ENCODE results near the gene RASGRF1.

The RASGRF1 gene

DNA sequence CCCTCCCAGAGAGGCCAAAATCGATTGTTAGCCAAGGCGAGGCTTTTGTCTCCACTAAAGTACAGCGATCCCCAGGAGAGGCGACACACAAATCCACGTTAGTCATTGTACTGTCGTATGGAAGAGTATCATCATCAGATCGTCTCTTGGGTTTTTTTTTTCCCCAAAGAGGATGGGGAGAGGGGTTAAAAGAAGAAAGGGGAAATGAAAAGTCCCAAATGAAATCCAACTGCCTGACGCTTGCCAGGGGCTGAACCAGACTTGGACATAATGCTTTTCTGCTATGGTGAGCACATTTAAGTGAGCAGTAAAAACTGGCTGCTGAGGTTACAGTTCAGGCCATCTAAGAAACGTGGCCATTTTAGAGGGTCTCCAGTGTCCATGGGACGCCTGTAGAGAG is 107.8 kb downstream of the RASGRF1 start:
- TF ChIP-seq RARB (CRISPR knock-in tag; IDR thresholded peaks at IDR 0.05), result no peak
- TF ChIP-seq OSR1 (CRISPR knock-in tag; IDR thresholded peaks at IDR 0.05), result no peak
- no peak for TF ChIP-seq ISL1 (CRISPR knock-in tag; IDR thresholded peaks at IDR 0.05)
- TF ChIP-seq, protein P1, sequence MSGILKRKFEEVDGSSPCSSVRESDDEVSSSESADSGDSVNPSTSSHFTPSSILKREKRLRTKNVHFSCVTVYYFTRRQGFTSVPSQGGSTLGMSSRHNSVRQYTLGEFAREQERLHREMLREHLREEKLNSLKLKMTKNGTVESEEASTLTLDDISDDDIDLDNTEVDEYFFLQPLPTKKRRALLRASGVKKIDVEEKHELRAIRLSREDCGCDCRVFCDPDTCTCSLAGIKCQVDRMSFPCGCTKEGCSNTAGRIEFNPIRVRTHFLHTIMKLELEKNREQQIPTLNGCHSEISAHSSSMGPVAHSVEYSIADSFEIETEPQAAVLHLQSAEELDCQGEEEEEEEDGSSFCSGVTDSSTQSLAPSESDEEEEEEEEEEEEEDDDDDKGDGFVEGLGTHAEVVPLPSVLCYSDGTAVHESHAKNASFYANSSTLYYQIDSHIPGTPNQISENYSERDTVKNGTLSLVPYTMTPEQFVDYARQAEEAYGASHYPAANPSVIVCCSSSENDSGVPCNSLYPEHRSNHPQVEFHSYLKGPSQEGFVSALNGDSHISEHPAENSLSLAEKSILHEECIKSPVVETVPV (CRISPR knock-in tag; IDR thresholded peaks at IDR 0.05), result no peak
- TF ChIP-seq ZNF8 (CRISPR knock-in tag; IDR thresholded peaks at IDR 0.05), result no peak
- no peak for TF ChIP-seq TCF4 (CRISPR knock-in tag; IDR thresholded peaks at IDR 0.05; ENCODE audit: borderline replicate concordance)
- TF ChIP-seq, protein P2, sequence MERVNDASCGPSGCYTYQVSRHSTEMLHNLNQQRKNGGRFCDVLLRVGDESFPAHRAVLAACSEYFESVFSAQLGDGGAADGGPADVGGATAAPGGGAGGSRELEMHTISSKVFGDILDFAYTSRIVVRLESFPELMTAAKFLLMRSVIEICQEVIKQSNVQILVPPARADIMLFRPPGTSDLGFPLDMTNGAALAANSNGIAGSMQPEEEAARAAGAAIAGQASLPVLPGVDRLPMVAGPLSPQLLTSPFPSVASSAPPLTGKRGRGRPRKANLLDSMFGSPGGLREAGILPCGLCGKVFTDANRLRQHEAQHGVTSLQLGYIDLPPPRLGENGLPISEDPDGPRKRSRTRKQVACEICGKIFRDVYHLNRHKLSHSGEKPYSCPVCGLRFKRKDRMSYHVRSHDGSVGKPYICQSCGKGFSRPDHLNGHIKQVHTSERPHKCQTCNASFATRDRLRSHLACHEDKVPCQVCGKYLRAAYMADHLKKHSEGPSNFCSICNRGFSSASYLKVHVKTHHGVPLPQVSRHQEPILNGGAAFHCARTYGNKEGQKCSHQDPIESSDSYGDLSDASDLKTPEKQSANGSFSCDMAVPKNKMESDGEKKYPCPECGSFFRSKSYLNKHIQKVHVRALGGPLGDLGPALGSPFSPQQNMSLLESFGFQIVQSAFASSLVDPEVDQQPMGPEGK (CRISPR knock-in tag; IDR thresholded peaks at IDR 0.05; ENCODE audit: borderline replicate concordance), result no peak
- no peak for TF ChIP-seq ZC3H10 (CRISPR knock-in tag; IDR thresholded peaks at IDR 0.05)
- TF ChIP-seq ZNF565 (CRISPR knock-in tag; conservative IDR thresholded peaks at IDR 0.05; ENCODE audit: low read depth), result no peak
- TF ChIP-seq, protein P3, sequence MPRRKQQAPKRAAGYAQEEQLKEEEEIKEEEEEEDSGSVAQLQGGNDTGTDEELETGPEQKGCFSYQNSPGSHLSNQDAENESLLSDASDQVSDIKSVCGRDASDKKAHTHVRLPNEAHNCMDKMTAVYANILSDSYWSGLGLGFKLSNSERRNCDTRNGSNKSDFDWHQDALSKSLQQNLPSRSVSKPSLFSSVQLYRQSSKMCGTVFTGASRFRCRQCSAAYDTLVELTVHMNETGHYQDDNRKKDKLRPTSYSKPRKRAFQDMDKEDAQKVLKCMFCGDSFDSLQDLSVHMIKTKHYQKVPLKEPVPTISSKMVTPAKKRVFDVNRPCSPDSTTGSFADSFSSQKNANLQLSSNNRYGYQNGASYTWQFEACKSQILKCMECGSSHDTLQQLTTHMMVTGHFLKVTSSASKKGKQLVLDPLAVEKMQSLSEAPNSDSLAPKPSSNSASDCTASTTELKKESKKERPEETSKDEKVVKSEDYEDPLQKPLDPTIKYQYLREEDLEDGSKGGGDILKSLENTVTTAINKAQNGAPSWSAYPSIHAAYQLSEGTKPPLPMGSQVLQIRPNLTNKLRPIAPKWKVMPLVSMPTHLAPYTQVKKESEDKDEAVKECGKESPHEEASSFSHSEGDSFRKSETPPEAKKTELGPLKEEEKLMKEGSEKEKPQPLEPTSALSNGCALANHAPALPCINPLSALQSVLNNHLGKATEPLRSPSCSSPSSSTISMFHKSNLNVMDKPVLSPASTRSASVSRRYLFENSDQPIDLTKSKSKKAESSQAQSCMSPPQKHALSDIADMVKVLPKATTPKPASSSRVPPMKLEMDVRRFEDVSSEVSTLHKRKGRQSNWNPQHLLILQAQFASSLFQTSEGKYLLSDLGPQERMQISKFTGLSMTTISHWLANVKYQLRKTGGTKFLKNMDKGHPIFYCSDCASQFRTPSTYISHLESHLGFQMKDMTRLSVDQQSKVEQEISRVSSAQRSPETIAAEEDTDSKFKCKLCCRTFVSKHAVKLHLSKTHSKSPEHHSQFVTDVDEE (CRISPR knock-in tag; IDR thresholded peaks at IDR 0.05), result no peak
- TF ChIP-seq, protein P4, sequence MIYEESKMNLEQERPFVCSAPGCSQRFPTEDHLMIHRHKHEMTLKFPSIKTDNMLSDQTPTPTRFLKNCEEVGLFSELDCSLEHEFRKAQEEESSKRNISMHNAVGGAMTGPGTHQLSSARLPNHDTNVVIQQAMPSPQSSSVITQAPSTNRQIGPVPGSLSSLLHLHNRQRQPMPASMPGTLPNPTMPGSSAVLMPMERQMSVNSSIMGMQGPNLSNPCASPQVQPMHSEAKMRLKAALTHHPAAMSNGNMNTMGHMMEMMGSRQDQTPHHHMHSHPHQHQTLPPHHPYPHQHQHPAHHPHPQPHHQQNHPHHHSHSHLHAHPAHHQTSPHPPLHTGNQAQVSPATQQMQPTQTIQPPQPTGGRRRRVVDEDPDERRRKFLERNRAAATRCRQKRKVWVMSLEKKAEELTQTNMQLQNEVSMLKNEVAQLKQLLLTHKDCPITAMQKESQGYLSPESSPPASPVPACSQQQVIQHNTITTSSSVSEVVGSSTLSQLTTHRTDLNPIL (CRISPR knock-in tag; IDR thresholded peaks at IDR 0.05; ENCODE audit: low read depth), result no peak
- TF ChIP-seq ESRRG (CRISPR knock-in tag; IDR thresholded peaks at IDR 0.05), result no peak
- TF ChIP-seq, protein P5, sequence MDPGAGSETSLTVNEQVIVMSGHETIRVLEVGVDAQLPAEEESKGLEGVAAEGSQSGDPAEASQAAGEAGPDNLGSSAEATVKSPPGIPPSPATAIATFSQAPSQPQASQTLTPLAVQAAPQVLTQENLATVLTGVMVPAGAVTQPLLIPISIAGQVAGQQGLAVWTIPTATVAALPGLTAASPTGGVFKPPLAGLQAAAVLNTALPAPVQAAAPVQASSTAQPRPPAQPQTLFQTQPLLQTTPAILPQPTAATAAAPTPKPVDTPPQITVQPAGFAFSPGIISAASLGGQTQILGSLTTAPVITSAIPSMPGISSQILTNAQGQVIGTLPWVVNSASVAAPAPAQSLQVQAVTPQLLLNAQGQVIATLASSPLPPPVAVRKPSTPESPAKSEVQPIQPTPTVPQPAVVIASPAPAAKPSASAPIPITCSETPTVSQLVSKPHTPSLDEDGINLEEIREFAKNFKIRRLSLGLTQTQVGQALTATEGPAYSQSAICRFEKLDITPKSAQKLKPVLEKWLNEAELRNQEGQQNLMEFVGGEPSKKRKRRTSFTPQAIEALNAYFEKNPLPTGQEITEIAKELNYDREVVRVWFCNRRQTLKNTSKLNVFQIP (CRISPR knock-in tag; IDR thresholded peaks at IDR 0.05; ENCODE audit: borderline replicate concordance, low read depth), result no peak
- ATAC-seq, result no peak

DNA sequence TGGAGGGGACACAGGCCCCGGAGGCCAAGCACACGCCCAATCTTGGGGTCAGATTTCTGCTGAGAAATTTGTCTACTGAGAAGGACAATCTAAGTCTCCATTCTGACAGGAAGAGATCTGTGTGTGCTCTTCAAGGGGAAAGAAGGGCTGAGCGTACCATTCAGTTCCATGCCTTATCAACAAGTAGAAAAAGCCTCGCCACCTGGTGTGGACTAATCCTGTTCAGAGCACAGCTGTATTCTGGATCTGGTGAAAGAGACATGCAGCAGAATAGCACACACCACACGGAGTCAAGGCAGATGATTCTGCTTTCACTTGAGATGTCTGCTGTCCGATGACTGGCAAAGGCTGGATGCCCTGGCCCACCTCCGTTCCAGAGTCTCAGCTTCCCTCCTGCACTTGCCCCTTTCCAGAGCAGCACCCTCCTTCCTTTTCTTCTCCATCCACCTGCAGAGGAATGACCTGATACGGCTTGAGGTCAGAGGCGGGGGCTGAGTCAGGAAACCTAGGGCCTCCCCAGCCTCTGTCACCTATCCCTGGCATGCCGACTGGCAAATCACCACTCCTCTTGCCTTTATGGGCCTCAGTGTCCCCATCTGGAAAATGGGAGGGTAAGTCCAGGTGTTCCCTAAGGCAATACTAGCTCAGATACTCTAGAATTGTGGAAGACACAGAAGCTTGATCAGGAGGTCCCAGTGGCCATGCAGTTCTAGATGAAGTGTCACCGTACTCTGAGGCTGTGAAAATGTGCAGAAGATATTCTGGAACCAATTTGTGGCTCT is 108.9 kb downstream of the RASGRF1 start:
- TF ChIP-seq CSDC2 (CRISPR knock-in tag; IDR thresholded peaks at IDR 0.05) (no peak), ARNTL (CRISPR knock-in tag; IDR thresholded peaks at IDR 0.05; ENCODE audit: borderline replicate concordance, low read depth) (no peak), ZFP30 (CRISPR knock-in tag; IDR thresholded peaks at IDR 0.05) (no peak), ZC3H10 (CRISPR knock-in tag; IDR thresholded peaks at IDR 0.05) (no peak), TCF4 (CRISPR knock-in tag; IDR thresholded peaks at IDR 0.05; ENCODE audit: borderline replicate concordance) (no peak)
- TF ChIP-seq, protein P3 (CRISPR knock-in tag; IDR thresholded peaks at IDR 0.05), result no peak
- no peak for ATAC-seq

Data from SK-N-SH treated with all-trans-retinoic acid at 6 μM for 48 hours (cell line).